Measurements from ENCODE around the gene LDB2. TPM values are rescaled to one million over a fixed set of nuclear protein-coding genes. Genes with fewer than 3 reads are reported as not detected.

The LDB2 gene
- polyA plus RNA-seq, 2 of the 4 experiments (the other 2 are of a cell fraction), result not detected

- ATAC-seq (no peak), DNase-seq (ENCODE audit: low read depth in 1 of 2, low spot score in 1 of 2) (no peak), FAIRE-seq (no peak)
- Histone ChIP-seq H3K4me2 (no peak overlapping the region), H3K4me1 (no peaks in the 10 kb centered on the region), H3K27ac (no peak overlapping the region), H3K9me3 (no peaks in the 10 kb centered on the region), H3K4me3 (no peak overlapping the region)
- ChIA-PET CTCF (no interaction called here), POLR2A (no interaction called here)
- 40% methylated on average over 4 of the region's 7 CpGs for whole genome bisulfite sequencing (ENCODE audit: missing lambda C conversion rate)
- TF ChIP-seq FOSL2 (IDR thresholded peaks at IDR 0.05), result no peak
- TF ChIP-seq FOSL2 (CRISPR knock-in tag; IDR thresholded peaks at IDR 0.05), result no peak
- TF ChIP-seq USF2 (IDR thresholded peaks at IDR 0.05), result no peak
- TF ChIP-seq CHD2 (IDR thresholded peaks at IDR 0.05; ENCODE audit: low read length, partially characterized antibody), result no peak
- TF ChIP-seq ZSCAN20 (CRISPR knock-in tag; IDR thresholded peaks at IDR 0.05), result no peak
- no peak for TF ChIP-seq RCOR1 (IDR thresholded peaks at IDR 0.05; ENCODE audit: low read depth, low read length)
- no peak for TF ChIP-seq CBX2 (IDR thresholded peaks at IDR 0.05; ENCODE audit: borderline replicate concordance, low read depth)
- TF ChIP-seq EHMT2 (IDR thresholded peaks at IDR 0.05; ENCODE audit: low read depth), result no peak
- TF ChIP-seq CHD4 (IDR thresholded peaks at IDR 0.05; ENCODE audit: borderline replicate concordance), result no peak
- no peak for TF ChIP-seq KDM5A (IDR thresholded peaks at IDR 0.05)
- no peak for TF ChIP-seq POLR2AphosphoS2 (conservative IDR thresholded peaks at IDR 0.05; ENCODE audit: low read length)
- no peak for TF ChIP-seq FOXS1 (CRISPR knock-in tag; IDR thresholded peaks at IDR 0.05)
- TF ChIP-seq HOXB5 (CRISPR knock-in tag; IDR thresholded peaks at IDR 0.05), result no peak
- no peak for TF ChIP-seq MAX (IDR thresholded peaks at IDR 0.05)
- no peak for TF ChIP-seq ZNF302 (CRISPR knock-in tag; IDR thresholded peaks at IDR 0.05)
Observed at GRCh38 chr4:16585053-16585452, 313.4 kb downstream of the LDB2 start.

- FAIRE-seq (no peak), ATAC-seq (no peak), DNase-seq (ENCODE audit: low read depth in 1 of 2, low spot score in 1 of 2) (no peak)
- ChIA-PET CTCF (no interaction called here), POLR2A (no interaction called here)
- no peak overlapping the region for H3K4me3 ChIP-seq
- H3K27ac ChIP-seq, result no peak overlapping the region
- TF ChIP-seq POLR2A (IDR thresholded peaks at IDR 0.05; ENCODE audit: low read length) (no peak), MAZ (IDR thresholded peaks at IDR 0.05; ENCODE audit: borderline replicate concordance, low read depth, low read length) (no peak), GATA3 (IDR thresholded peaks at IDR 0.05; ENCODE audit: borderline replicate concordance) (no peak), JUN (IDR thresholded peaks at IDR 0.05) (no peak), RAD21 (conservative IDR thresholded peaks at IDR 0.05 in 1 of 2, IDR thresholded peaks at IDR 0.05 in 1 of 2) (no peak), FOSL2 (IDR thresholded peaks at IDR 0.05) (no peak), FOSL2 (CRISPR knock-in tag; IDR thresholded peaks at IDR 0.05) (no peak), CHD2 (IDR thresholded peaks at IDR 0.05; ENCODE audit: low read length, partially characterized antibody) (no peak), ESRRA (IDR thresholded peaks at IDR 0.05; ENCODE audit: borderline replicate concordance, low read length) (no peak), JUNB (IDR thresholded peaks at IDR 0.05) (no peak), FOXS1 (CRISPR knock-in tag; IDR thresholded peaks at IDR 0.05) (no peak), ELK1 (IDR thresholded peaks at IDR 0.05; ENCODE audit: low read depth, low read length) (no peak), BHLHE40 (IDR thresholded peaks at IDR 0.05; ENCODE audit: low read depth, low read length) (no peak), SREBF2 (IDR thresholded peaks at IDR 0.05) (no peak), MYC (IDR thresholded peaks at IDR 0.05; ENCODE audit: borderline replicate concordance, low read length) (no peak)
- H3K4me2 ChIP-seq, result no peak overlapping the region
- H3K4me1 ChIP-seq, result no peaks in the 10 kb centered on the region
- no peaks in the 10 kb centered on the region for H3K9me3 ChIP-seq
- WGBS (ENCODE audit: missing lambda C conversion rate), result 34% methylated on average over 8 of the region's 8 CpGs
Observed at GRCh38 chr4:16583764-16584163, 314.7 kb downstream of the LDB2 start.

Data from A549 (cell line).